H54 (cell line): ENCODE results near the gene ARFGAP2.
"Not testable (repeated sequence)": the region's sequence is repeated elsewhere in the genome, so short reads cannot be mapped to it uniquely, and the experiment has no call there.

Experiments used
- DNase-seq: peaks from one replicate; pipeline ENCODE4 v3.0.0; 2011; ENCODE audit warnings: low spot score, mixed read lengths; ENCODE audit not compliant: insufficient read length
- FAIRE-seq: peaks from 3 replicates; lab custom pipeline; 2011; peaks lifted over from hg19 to GRCh38; lab: Jason Lieb, UNC
- POLR2A ChIP-seq: IDR thresholded peaks from 2 replicates; pipeline ENCODE4 v1.6.1; 2011; ENCODE audit warnings: low read depth, mild to moderate bottlenecking, low read length

ARFGAP2 gene

DNA sequence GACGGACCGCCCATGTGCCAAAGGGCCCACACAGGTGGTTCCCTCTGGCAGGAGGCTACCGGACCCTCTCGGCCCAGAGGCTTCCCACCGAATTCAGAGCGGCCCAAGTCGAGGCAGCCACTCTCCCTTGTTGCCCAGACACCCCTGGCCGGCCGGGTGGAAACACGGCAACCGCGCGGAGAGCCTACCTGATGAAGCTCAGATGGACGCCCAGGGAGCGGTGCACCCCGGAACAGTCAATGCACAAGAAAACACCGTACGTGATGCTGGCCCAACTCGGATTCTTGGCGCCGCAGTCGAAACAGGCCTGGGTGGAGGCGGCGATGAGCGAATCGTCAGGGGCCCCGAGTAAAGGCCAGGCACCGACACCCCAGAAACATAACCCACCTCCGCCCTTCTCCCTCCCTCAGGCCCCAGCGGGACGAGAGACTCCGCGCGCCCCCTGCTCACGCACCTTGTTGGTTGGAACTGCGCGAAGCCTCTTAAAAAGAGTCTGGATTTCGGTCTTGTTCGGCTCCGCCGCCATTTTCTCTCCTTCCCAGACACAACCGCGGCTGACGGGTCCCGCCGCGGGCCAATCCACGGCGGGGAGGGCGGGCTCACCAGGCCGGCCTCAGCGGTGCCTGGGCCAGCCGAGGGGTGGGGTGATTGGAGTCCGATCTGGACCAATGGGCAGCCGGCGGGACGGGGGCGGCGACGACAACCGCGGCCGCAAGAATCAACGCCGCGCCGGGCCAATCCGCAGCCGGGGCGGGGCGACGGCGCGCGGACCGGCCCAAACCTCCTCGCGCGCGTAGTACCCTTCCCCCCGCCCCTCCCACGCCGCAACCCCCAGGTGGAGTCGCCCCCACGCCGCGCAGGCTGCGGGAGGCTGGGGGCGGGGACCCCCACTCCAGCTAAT, at the start of gene ARFGAP2:
Gene ARFGAP2, minus strand, starts transcription at position 552 of the 901 bp plus-strand sequence. Its CDS starts 26 bp downstream, at position 526.
- DNase-seq (peak; percentile 100), FAIRE-seq (no peak)
- TF ChIP-seq POLR2A = no peak

DNA sequence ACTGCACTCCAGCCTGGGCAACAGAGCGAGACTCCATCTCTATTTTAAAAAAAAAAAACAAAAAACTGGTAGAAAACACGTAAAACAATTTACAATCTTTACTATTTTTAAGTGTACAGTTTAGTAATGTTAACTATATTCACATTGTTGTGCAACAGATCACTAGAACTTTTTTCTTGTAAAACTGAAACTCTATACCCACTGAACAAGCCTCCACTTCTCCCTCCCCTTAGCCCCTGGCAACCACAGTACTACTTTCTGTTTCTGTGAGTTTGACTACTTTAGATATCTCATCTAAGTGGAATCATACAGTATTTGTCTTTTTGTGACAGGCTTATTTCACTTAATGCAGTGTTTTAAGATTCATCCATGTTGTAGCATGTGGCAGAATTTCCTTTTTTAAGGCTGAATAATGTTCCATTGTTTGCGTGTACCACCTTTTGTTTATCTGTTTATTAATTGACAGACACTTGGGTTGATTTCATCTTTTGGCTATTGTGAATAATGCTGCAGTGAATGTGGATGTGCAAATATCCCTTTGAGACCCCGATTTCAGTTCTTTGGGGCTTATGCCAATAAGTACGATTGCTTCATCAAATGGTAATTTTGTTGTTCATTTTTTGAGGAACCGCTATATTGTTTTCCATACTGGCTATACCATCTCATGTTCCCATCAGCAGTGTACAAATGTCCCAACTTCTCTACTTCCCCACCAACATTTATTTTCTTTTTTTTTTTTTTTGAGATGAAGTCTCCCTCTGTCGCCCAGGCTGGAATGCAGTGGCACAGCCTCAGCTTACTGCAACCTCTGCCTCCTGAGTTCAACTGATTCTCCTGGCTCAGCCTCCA, 49.1 kb upstream of the ARFGAP2 start:
- no peak for FAIRE-seq
- no peak for TF ChIP-seq POLR2A
- no peak for DNase-seq

DNA sequence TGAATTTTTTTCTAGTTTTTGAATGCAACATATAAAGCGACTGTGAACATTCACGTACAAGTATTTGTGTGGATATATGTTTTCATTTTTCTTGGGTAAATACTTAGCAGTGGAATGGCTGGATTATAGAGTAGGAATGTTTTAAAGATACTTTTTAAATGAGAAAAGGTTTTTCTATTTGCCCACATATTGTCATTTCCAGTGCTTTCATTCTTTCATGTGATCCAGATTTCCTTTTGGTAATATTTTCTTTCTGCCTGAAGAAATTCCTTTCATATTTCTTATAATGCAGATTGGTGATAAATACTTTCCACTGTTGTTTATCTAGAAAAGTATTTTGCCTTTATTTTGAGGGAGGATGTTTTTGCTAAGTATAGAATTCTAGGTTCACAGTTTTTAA, 46.0 kb upstream of the ARFGAP2 start:
- no peak for DNase-seq
- FAIRE-seq = no peak
- no peak for TF ChIP-seq POLR2A

DNA sequence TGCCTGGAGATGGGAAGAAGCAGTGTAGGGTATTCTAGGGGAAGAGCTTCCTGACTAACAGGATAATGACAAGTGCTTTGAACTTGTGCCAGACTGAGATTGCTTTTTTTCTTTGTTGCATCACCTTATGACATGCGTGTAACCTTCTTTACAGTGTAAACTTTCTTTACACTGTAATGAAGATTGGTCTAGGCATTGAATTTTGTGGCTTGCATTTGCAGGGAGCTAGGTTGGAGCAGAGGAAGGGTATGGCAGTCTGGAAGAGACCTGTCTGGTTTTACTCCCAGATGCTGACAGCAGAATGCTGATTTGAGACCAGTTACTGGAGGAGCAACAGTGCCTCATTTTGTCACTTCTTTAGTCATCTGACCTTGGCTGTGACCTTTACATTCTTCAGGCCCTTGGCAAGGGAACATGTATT, 43.7 kb upstream of the ARFGAP2 start:
- TF ChIP-seq POLR2A = no peak
- DNase-seq (no peak), FAIRE-seq (no peak)

DNA sequence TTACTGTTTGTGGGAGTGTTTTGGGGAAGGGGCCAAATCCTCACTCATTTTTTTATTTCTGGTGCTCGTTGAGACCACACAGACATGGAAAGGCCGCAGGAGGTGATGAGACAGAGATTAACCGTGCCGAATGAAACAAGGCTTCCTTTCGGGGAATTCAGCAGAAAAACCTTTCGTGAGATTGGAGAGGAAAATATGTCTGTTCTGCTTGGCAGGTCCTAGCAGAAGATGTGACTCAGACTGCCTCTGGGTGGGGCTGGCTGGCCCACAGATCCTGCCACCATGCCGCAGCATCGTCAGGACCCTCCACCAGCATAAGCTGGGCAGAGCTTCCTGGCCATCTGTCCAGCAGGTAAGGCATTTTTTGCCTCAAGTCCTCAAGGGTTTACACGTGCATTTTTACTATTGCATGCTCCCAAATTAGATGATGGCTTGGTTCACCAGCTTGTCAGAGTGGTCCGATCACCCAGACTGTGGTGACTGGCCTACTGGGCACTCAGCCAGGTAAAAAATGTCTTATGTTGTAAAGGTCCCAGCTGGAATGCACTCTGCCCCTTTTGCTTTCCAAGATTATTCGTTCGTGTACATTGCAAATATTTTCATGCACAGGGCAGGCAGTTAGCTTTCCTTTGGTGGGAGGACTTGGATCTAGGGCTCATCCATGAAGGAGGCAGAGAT, 39.6 kb upstream of the ARFGAP2 start:
- FAIRE-seq (no peak), DNase-seq (peak; percentile 65)
- TF ChIP-seq POLR2A = peak; percentile 40

DNA sequence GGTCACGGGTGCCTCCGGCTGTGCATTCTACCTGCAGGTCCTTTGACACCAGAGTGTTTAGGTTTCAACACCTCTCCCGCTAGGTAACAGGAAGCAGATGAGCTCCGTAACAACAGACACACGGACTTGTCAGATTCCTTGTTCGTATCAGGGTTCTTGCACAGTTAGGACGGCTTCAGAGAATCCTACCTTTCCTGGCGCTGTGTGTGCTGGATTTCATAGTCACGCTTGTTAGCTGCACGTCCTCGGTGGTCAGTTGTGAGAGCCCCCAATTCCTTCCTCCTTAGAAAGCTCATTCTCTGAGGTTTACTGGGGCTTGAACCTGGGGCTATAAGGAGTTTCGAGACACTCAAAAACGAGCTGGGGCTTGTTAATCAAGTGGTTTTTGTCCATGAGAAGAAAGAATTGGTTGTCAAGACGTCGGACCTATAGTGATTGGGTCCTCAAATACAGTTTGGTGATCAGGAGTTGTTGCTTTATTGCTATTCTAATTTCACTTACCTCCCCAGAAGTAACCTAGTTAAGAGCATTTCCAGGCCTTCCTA, 38.8 kb upstream of the ARFGAP2 start:
- FAIRE-seq = no peak
- no peak for TF ChIP-seq POLR2A
- no peak for DNase-seq

DNA sequence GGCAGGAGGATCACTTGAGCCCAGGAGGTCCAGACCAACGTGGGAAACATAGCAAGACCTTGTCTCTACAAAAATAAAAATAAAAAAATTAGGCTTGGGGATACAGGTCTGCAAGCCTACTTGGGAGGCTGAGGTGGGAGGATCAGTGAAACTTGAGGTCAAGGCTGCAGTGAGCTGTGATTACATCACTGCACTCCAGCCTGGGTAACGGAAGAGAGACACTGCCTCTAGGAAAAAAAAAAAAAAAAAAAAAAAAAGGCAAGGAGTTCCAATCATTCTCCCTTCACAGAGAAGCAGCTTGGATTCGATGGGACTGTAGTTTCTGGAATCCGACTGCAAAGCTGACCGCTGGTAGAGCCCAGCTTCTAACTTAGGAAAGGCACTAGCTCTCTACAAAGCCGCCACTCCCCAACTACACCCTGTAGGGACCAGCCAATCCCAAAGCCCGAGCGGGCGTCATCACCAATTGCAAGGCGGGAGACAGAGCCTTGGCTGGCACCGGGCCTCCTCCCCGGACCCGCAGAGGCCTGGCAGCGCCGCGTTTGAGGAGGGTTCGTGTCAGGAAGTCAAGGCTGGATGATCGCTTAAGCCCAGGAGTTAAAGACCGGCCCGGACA, 37.4 kb upstream of the ARFGAP2 start:
- peak; percentile 90 for DNase-seq
- FAIRE-seq = no peak

DNA sequence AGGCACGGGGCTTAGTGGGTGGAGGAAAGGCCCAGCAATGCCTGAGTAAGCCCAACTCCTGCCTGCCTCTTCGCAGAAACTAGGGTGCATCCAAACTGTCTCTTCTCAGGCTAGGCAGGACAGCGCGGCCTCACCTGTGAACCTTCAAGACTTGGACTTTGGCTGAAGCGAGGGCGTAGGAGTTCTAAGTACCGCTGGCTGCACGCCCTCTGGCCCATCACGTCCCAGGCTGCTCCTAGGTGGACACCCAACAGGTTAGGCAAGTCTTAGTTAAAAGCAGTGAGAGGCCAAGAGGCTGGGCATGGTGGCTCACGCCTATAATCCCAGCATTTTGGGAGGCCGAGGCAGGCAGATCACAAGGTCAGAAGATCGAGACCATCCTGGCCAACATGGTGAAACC, 36.3 kb upstream of the ARFGAP2 start:
- DNase-seq = no peak
- TF ChIP-seq POLR2A = no peak
- FAIRE-seq = no peak

More for the DNA sequence above, 37.4 kb upstream of the ARFGAP2 start:
- peak; percentile 89 for TF ChIP-seq POLR2A

DNA sequence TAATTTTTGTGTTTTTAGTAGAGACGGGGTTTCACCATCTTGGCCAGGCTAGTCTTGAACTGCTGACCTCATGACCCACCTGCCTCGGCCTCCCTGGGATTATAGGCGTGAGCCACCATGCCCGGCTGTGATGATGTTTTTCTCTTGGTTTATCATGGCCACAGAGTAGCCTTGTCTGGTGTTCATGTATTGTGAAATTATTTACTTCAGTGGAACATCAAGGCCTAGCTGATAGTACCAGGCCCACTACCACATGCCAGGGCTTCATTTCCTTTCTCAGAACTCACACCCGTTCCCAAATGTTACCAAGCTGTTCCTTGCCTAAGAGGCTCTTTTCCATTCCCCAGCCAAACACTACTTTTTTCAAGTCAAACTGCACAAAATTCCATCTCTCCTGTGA, 31.9 kb upstream of the ARFGAP2 start:
- no peak for TF ChIP-seq POLR2A
- FAIRE-seq (no peak), DNase-seq (no peak)

DNA sequence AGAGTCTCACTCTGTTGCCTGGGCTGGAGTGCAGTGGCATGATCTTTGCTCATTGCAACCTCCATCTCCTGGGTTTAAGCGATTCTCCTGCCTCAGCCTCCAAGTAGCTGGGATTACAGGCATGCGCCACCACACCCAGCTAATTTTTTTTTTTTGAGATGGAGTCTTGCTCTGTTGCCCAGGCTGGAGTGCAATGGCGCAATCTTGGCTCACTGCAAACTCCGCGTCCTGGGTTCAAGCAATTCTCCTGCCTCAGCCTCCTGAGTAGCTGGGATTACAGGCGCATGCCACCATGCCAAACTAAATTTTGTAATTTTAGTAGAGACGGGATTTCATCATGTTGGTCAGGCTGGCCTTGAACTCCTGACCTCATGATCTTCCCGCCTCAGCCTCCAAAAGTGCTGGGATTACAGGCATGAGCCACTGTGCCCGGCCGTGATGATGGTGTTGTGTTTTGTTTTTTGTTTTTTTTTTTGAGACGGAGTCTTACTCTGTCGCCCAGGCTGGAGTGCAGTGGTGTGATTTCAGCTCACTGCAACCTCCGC, 31.4 kb upstream of the ARFGAP2 start:
- DNase-seq, FAIRE-seq: not testable (repeated sequence)

DNA sequence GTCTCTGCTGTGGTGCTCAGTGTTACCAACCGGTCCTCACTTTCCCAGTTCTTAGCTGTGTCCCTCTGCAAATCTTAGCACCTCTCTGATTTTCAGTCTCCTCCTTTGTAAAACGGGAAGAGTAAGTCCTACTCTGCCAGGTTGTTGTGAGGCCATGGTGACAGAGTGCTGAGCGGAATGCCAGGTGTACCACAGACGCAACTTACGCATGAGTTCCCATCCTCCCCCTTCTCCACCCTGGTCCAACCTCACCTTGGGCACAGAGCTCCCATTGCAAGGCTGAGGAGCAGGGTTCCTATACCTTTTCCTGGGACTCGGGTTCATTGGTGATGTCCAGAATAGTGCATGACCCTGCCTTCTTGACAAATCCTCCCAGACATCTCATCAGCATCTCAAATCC, 30.8 kb upstream of the ARFGAP2 start:
- FAIRE-seq (no peak), DNase-seq (no peak)
- TF ChIP-seq POLR2A = no peak

DNA sequence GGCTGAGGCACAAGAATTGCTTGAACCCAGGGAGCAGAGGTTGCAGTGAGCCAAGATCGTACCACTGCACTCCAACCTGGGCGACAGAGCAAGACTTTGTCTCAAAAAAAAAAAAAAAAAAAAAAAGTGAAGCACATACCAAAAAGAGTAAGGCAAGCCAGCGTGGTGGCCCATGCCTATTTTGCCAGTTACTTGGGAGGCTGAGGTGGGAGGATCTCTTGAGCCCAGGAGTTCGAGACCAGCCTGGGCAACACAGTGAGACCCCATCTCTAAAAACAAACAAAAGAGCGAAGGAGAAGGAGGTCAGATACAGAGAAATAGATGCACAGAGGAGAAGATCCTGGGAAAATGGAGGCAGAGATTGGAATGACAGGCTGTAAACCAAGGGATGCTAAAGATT, 29.9 kb upstream of the ARFGAP2 start:
- not testable (repeated sequence) for FAIRE-seq, DNase-seq

DNA sequence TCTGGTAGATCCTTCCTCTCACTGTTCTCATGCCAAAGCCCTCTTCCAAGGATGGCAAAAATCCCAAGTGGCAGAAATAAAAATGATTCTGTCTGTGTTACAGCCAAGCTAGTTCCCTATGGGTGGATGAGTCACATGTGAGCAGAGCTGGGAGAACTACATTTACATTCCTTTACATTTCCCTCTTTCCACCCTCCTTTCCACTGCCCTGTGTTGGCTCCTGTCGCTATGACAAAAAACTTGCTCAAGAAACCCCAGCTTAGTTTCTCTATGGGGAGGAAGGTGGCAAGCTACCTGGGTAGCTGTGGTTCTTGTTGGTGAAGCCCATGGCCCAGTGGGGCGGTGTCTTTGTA, 27.9 kb upstream of the ARFGAP2 start:
- TF ChIP-seq POLR2A = no peak
- DNase-seq = peak; percentile 79
- no peak for FAIRE-seq
